HG02852 (cell line): Measurements from ENCODE around the gene PCBP1.
"Not testable (repeated sequence)": the region's sequence is repeated elsewhere in the genome, so short reads cannot be mapped to it uniquely, and the experiment has no call there.

Source experiments
- ATAC-seq: cut with Tn5 transposase; IDR thresholded peaks from one replicate; pipeline ENCODE4 v1.9.1; 2021; ENCODE audit warnings: mild to moderate bottlenecking, moderate library complexity; ENCODE audit not compliant: unreplicated experiment

Gene PCBP1

GRCh38 chr2:70080610-70081200 lies 6.6 kb upstream of the PCBP1 start:
- ATAC-seq = no peak

DNA sequence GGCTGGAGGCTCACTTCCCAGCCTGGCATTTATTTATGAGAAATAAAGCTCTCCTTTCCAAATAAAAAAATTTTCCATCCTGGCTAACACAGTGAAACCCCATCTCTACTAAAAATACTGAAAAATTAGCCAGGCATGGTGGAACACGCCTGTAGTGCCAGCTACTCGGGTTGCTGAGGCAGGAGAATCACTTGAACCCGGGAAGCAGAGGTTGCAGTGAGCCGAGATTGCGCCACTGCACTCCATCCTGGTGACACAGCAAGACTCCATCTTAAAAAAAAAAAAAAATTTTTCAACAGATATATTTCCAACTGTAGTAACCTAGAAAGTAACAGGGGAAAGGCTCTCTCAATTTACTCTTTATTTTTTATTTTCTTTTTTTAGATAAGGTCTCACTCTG lies 6.1 kb upstream of the PCBP1 start:
- ATAC-seq = no peak

GRCh38 chr2:70083344-70084156 lies 3.7 kb upstream of the PCBP1 start:
- peak; percentile 30 for ATAC-seq

GRCh38 chr2:70084973-70085710 lies 2.1 kb upstream of the PCBP1 start:
- no peak for ATAC-seq

- ATAC-seq = no peak
These were observed 1.5 kb upstream of the PCBP1 start for GRCh38 chr2:70085711-70086277.

DNA sequence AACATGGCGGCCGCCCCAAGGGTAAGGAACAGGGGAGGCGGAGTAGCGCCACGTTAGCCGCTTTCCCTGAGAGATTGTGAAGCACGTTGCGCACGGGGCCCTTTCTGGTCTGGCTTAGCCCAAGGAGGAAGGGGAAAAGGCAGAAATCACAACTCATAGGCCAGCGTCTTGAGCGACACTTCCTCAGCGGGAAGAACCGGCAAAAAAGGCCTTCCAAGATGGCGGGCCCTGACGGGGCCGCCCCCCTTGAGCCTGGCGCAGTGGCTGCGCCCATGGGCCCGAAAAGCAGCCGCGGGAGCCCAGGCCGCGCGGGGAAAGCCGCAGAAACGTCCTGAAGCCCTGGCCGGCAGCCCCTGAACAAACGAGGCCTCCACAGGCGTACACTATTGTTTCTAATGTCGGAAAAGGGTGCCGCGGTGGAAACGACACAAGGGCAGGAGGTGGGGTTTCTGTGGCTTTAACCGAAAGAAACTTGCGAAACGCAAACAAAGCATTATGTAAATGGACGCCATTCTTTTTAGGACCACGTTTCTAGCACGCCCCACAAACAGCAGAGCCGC lies 919 bp upstream of the PCBP1 start:
- ATAC-seq = peak; percentile 39

- no peak for ATAC-seq
These were observed 673 bp downstream of the PCBP1 start for GRCh38 chr2:70087702-70088597.

GRCh38 chr2:70088598-70089219 lies 1.4 kb downstream of the PCBP1 start:
- ATAC-seq = no peak

GRCh38 chr2:70089220-70089982 lies 2.1 kb downstream of the PCBP1 start:
- no peak for ATAC-seq

- ATAC-seq = no peak
These were observed 2.8 kb downstream of the PCBP1 start for GRCh38 chr2:70089983-70090525.

DNA sequence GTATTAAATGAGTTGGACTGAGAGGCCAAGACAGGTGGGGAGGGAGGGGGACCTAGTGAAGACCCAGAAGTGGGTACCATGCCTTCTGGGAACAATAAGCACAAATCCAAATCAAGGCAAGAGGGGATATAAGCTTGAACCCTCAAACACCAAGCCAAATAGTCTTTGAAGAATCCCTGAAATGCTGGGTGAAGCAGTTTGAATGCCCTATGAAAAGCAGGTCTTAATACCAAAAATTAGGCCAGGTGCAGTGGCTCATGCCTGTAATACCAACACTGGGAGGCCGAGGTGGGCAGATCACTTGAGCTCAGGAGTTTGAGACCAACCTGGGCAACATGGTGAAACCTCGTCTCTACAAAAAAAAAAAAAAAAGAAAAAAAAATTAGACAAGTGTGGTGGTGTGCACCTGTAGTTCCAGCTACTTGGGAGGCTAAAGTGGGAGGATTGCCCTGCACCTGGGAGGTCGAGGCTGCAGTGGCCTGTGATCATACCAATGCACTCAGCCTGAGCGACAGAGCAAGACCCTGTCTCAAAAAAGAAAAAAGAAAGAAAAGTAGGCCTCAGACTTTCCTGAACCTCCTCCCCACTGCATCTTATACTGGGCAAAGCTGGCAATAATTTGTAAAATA lies 3.5 kb downstream of the PCBP1 start:
- ATAC-seq = no peak

DNA sequence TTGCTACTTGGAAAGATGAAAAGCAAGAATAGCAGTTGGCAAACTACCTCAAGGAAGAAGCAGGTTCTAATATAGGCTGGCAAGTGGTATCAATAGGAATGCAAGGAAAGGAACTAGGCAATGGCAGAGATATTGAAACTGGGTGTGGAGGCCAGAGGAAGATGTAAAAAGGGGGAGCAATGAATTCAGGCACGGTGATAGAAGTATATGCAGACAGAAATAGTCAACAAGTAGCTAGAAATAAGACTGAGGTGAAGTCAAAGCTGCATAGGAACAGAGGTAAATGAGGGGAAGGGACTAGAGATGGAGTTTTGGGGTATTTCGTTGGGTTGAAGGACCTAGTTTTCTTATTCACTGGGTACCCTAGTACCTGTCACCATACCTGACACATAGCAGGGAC lies 4.1 kb downstream of the PCBP1 start:
- no peak for ATAC-seq

GRCh38 chr2:70091816-70092215 lies 4.5 kb downstream of the PCBP1 start:
- ATAC-seq = no peak

DNA sequence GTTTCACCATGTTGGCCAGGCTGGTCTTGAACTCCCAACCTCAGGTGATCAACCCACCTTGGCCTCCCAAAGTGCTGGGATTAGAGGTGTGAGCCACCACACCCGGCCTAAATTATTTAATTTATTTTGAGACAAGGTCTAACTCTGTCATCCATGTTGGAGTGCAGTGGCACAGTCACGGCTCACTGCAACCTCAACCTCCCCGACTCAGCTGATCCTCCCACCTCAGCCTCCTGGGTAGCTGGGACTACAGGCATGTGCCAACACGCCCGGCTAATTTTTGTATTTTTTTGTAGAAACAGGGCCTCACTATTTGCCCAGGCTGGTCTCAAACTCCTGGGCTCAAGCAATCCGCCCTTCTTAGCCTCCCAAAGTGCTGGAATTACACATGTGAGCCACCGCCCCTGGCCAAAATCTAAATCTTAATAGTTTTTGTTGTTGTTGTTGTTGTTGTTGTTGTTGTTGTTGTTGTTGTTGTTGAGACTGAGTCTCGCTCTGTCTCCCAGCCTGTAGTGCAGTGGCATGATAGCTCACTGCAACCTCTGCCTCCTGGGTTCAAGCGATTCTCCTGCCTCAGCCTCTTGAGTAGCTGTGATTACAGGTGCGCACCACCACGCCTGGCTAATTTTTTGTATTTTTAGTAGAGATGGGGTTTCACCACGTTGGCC lies 5.4 kb downstream of the PCBP1 start:
- ATAC-seq = not testable (repeated sequence)

GRCh38 chr2:70094171-70094977 lies 7.1 kb downstream of the PCBP1 start:
- no peak for ATAC-seq

- peak; percentile 52 for ATAC-seq
These were observed 7.9 kb downstream of the PCBP1 start for GRCh38 chr2:70094978-70095719.
